CD14-positive monocyte (primary cell): ENCODE measurements around the gene SDK1. TPM values are rescaled to one million over a fixed set of nuclear protein-coding genes. Genes with fewer than 3 reads are reported as not detected.

ENCODE experiments used
- DNase-seq, 3 donors: peaks; one replicate each; pipeline ENCODE4 v3.0.0-alpha.2; 2011 to 2022
- H2AFZ ChIP-seq: 2 replicates; pipeline ENCODE4 v1.6.0; 2012; ENCODE audit warnings: mild to moderate bottlenecking, low read depth, low read length, inconsistent platforms; ENCODE audit not compliant: insufficient read depth, poor library complexity, severe bottlenecking
- H3K27ac ChIP-seq, 2 donors: 1 replicate in 1 of 2; 2 replicates in 1 of 2; pipeline ENCODE4 v1.5.1; 2012 to 2013; ENCODE audit warnings: low read length in 2 of 2, control low read depth in 1 of 2, inconsistent platforms in 1 of 2, low read depth in 1 of 2, mild to moderate bottlenecking in 1 of 2
- H3K27me3 ChIP-seq, 2 donors: one replicate each; pipeline versions ENCODE4 v1.6.0 to v1.6.1; 2011 to 2013; ENCODE audit warnings: low read length in 2 of 2; ENCODE audit not compliant: control insufficient read depth in 2 of 2, insufficient read depth in 2 of 2
- H3K36me3 ChIP-seq, 2 donors: replicated peaks in 1 of 2; 1 replicate in 1 of 2; 2 replicates in 1 of 2; pipeline versions ENCODE4 v1.5.1 to v1.6.1; 2012 to 2013; ENCODE audit warnings: low read length in 2 of 2, control low read depth in 1 of 2, inconsistent platforms in 1 of 2, mild to moderate bottlenecking in 1 of 2; ENCODE audit not compliant: insufficient read depth in 2 of 2, control insufficient read depth in 1 of 2
- H3K4me1 ChIP-seq, 2 donors: 1 replicate in 1 of 2; 2 replicates in 1 of 2; pipeline versions ENCODE4 v1.5.1 to v1.6.1; 2012 to 2013; ENCODE audit warnings: low read length in 2 of 2, control low read depth in 1 of 2, inconsistent platforms in 1 of 2, mild to moderate bottlenecking in 1 of 2, moderate library complexity in 1 of 2; ENCODE audit not compliant: insufficient read depth in 2 of 2, control insufficient read depth in 1 of 2
- H3K4me2 ChIP-seq: replicated peaks from 2 replicates; pipeline ENCODE3; 2012; ENCODE audit warnings: low read length, moderate library complexity, mild to moderate bottlenecking; ENCODE audit not compliant: poor library complexity, severe bottlenecking; ENCODE audit errors: extremely low read depth
- H3K4me3 ChIP-seq, 3 experiments: fragments of 200-600 bp in 1 of 3; sonication (generic) in 1 of 3; replicated peaks in 1 of 3; 1 replicate in 2 of 3; 2 replicates in 1 of 3; pipeline ENCODE4 v1.5.1; 2011 to 2013; ENCODE audit warnings: low read length in 3 of 3, mild to moderate bottlenecking in 3 of 3, control low read depth in 2 of 3, low read depth in 2 of 3, inconsistent platforms in 1 of 3, moderate library complexity in 1 of 3
- H3K79me2 ChIP-seq: 2 replicates; pipeline ENCODE4 v1.6.0; 2012; ENCODE audit warnings: mild to moderate bottlenecking, control low read depth, inconsistent platforms, low read length, moderate library complexity; ENCODE audit not compliant: insufficient read depth
- H3K9ac ChIP-seq: 2 replicates; pipeline ENCODE4 v1.6.0; 2017; ENCODE audit warnings: low read length, mild to moderate bottlenecking; ENCODE audit not compliant: insufficient read depth, poor library complexity, severe bottlenecking
- H3K9me3 ChIP-seq, 2 donors: replicated peaks in 1 of 2; 1 replicate in 1 of 2; 2 replicates in 1 of 2; pipeline versions ENCODE4 v1.5.1 to v1.6.1; 2012 to 2013; ENCODE audit warnings: low read length in 2 of 2, control low read depth in 1 of 2; ENCODE audit not compliant: control insufficient read depth in 1 of 2, insufficient read depth in 1 of 2
- H4K20me1 ChIP-seq: 2 replicates; pipeline ENCODE4 v1.6.0; 2012; ENCODE audit warnings: mild to moderate bottlenecking, low read length, control low read depth, moderate library complexity; ENCODE audit not compliant: insufficient read depth
- H3K27ac Mint-ChIP-seq, 7 donors: one replicate each; pipeline ENCODE4 v1.8.0; 2020; ENCODE audit warnings: mild to moderate bottlenecking in 7 of 7, mixed read lengths in 7 of 7, moderate library complexity in 6 of 7, inconsistent platforms in 2 of 7
- H3K27me3 Mint-ChIP-seq, 3 donors: one replicate each; pipeline ENCODE4 v1.8.0; 2021 to 2022; ENCODE audit warnings: low read depth in 3 of 3, mild to moderate bottlenecking in 3 of 3, mixed read lengths in 3 of 3, moderate library complexity in 3 of 3, inconsistent platforms in 1 of 3
- H3K36me3 Mint-ChIP-seq, 2 donors: one replicate each; pipeline ENCODE4 v1.8.0; 2020; ENCODE audit warnings: mixed read lengths in 2 of 2, inconsistent platforms in 1 of 2, mild to moderate bottlenecking in 1 of 2
- H3K4me1 Mint-ChIP-seq: one replicate; pipeline ENCODE4 v1.8.0; 2020; ENCODE audit warnings: mild to moderate bottlenecking, mixed read lengths
- H3K4me3 Mint-ChIP-seq, 2 donors: one replicate each; pipeline ENCODE4 v1.8.0; 2020; ENCODE audit warnings: mild to moderate bottlenecking in 2 of 2, mixed read lengths in 2 of 2, moderate library complexity in 1 of 2
- H3K9me3 Mint-ChIP-seq, 7 donors: one replicate each; pipeline ENCODE4 v1.8.0; 2020 to 2022; ENCODE audit warnings: mixed read lengths in 7 of 7, mild to moderate bottlenecking in 6 of 7, moderate library complexity in 6 of 7, inconsistent platforms in 2 of 7
- WGBS: methylation state at CpG from one replicate; pipeline ENCODE4 v1.1.5; 2013; ENCODE audit warnings: missing lambda C conversion rate; ENCODE audit not compliant: insufficient coverage; 5-methylcytosine and 5-hydroxymethylcytosine counted together
- intact Hi-C, 2 donors: fragments of 100-400 bp; cut with micrococcal nuclease; formaldehyde crosslinking; loops; one replicate each; pipeline versions ENCODE4 v1.15.0 to v1.15.1; 2023
- polyA plus RNA-seq, 3 donors: library from polyadenylated mRNA; depleted of rRNA in 1 of 3; unstranded in 2 of 3; stranded (reverse) in 1 of 3; fragments of 300-500 nt in 2 of 3; fragments of >200 nt in 1 of 3; fragmentation: Illumina TruSeq in 2 of 3; gene quantifications; 1 replicate in 2 of 3; 2 replicates in 1 of 3; pipeline ENCODE4 v1.2.3, GENCODE V29; 2012 to 2021
- TF ChIP-seq, protein P1 (sequence below): fragments of 200-600 bp; IDR thresholded peaks from one replicate; pipeline ENCODE4 v1.8.0; 2022; ENCODE audit warnings: antibody characterized with exemption, mild to moderate bottlenecking

The SDK1 gene
- polyA plus RNA-seq, 3 donors, result 0.01 TPM; not detected in 2

DNA sequence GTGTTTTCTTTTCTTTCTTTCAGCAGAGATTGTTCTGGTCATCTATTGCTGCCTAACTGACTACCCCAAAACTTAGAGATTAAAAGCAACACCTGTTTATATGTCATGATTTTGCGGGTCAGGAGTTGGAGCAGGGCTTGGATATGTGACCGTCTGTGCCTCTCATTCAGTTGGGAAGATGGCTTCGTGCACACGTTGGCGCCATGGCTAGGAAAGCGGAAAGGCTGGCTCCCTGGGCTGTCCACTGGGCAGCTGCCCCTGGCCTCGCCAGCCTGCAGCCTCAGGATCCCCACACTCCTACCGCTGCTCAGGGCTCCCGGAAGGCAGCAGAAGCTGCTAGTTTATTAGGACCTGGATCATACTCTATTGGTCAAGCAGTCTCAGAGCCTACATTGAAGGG, 742.9 kb downstream of the SDK1 start:
- TF ChIP-seq, protein P1, sequence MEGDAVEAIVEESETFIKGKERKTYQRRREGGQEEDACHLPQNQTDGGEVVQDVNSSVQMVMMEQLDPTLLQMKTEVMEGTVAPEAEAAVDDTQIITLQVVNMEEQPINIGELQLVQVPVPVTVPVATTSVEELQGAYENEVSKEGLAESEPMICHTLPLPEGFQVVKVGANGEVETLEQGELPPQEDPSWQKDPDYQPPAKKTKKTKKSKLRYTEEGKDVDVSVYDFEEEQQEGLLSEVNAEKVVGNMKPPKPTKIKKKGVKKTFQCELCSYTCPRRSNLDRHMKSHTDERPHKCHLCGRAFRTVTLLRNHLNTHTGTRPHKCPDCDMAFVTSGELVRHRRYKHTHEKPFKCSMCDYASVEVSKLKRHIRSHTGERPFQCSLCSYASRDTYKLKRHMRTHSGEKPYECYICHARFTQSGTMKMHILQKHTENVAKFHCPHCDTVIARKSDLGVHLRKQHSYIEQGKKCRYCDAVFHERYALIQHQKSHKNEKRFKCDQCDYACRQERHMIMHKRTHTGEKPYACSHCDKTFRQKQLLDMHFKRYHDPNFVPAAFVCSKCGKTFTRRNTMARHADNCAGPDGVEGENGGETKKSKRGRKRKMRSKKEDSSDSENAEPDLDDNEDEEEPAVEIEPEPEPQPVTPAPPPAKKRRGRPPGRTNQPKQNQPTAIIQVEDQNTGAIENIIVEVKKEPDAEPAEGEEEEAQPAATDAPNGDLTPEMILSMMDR, result no peak
- H3K4me1 Mint-ChIP-seq, result no peaks in the 10 kb centered on the region
- whole genome bisulfite sequencing, result 79% methylated on average over 9 of the region's 9 CpGs
- Histone ChIP-seq H4K20me1 (no peaks in the 10 kb centered on the region), H3K36me3 (no peaks in the 10 kb centered on the region), H3K4me2 (no peak overlapping the region), H3K4me3 (no peak overlapping the region), H3K4me1 (no peaks in the 10 kb centered on the region), H3K27ac (no peak overlapping the region), H3K9ac (no peak overlapping the region), H3K27me3 (no peaks in the 10 kb centered on the region), H2AFZ (no peak overlapping the region), H3K79me2 (no peaks in the 10 kb centered on the region), H3K9me3 (peaks cover 0 to 3% of the 10 kb centered on the region in 2 donors)
- DNase-seq, result no peak
- H3K4me3 Mint-ChIP-seq, result no peak overlapping the region
- no peak overlapping the region for H3K27ac Mint-ChIP-seq
- no peaks in the 10 kb centered on the region for H3K36me3 Mint-ChIP-seq
- peaks cover 0 to 11% (median 3%) of the 10 kb centered on the region in 7 donors for H3K9me3 Mint-ChIP-seq
- intact Hi-C loops, result no loop called here
- peaks cover 0 to 5% (median 2%) of the 10 kb centered on the region in 3 donors for H3K27me3 Mint-ChIP-seq

DNA sequence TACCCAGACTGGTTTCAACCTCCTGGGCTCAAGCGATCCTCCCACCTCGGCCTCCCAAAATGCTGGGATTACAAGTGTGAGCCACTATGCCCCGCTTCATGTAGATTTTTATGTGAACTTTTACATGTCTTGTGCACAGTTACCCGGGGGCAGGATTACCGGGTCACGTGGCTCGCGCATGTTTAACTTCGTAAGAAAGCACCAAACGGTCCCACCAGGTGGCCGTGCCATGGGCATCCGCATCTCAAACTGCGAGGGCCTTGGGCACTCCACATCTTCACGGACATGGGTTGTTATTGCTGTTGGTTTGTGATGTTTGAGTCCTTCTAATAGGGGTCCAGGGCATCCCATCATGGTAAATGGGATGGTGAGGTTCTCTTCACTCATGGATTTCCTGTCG, 744.4 kb downstream of the SDK1 start:
- H3K4me1 Mint-ChIP-seq, result no peaks in the 10 kb centered on the region
- no peak overlapping the region for H3K4me3 Mint-ChIP-seq
- Histone ChIP-seq H4K20me1 (no peaks in the 10 kb centered on the region), H3K4me3 (no peak overlapping the region), H3K27ac (no peak overlapping the region), H3K4me2 (no peak overlapping the region), H2AFZ (no peak overlapping the region), H3K27me3 (no peaks in the 10 kb centered on the region), H3K36me3 (no peaks in the 10 kb centered on the region), H3K79me2 (no peaks in the 10 kb centered on the region), H3K9me3 (peaks cover 0 to 3% of the 10 kb centered on the region in 2 donors), H3K4me1 (no peaks in the 10 kb centered on the region), H3K9ac (no peak overlapping the region)
- no peaks in the 10 kb centered on the region for H3K36me3 Mint-ChIP-seq
- WGBS, result 95% methylated on average over 13 of the region's 15 CpGs
- no peak for DNase-seq
- H3K9me3 Mint-ChIP-seq, result peaks cover 0 to 9% (median 3%) of the 10 kb centered on the region in 7 donors
- H3K27me3 Mint-ChIP-seq, result peaks cover 0 to 3% (median 2%) of the 10 kb centered on the region in 3 donors
- intact Hi-C loops, result no loop called here
- TF ChIP-seq, protein P1, result no peak
- H3K27ac Mint-ChIP-seq, result no peak overlapping the region
